HEK293 (cell line): Measurements from ENCODE around the gene TRAPPC2L.

ENCODE experiments used
- CTCF ChIA-PET: fragments of 350-600 bp; formaldehyde crosslinking; extraction: SDS; loops from one replicate; lab custom pipeline; 2021; ENCODE audit warnings: antibody characterized with exemption; lab: Yijun Ruan, JAX
- POLR2A ChIA-PET: fragments of 300-600 bp; formaldehyde crosslinking; extraction: SDS; loops from one replicate; lab custom pipeline; 2020; ENCODE audit warnings: antibody characterized with exemption, inconsistent platforms; lab: Yijun Ruan, JAX
- H3K27ac ChIP-seq: fragments of 200-500 bp; sonication (Bioruptor generic); 2 replicates; pipeline ENCODE4 v1.5.1; 2014; ENCODE audit warnings: low read depth, low read length, control low read depth, inconsistent platforms; ENCODE audit errors: extremely low read depth
- H3K36me3 ChIP-seq, 2 experiments: fragments of 200-500 bp in 1 of 2; sonication (Bioruptor generic) in 1 of 2; 1 replicate in 1 of 2; 2 replicates in 1 of 2; pipeline ENCODE4 v1.5.1; 2014 to 2017; ENCODE audit warnings: inconsistent platforms in 2 of 2, low read length in 2 of 2; ENCODE audit not compliant: control insufficient read depth in 2 of 2, insufficient read depth in 1 of 2
- H3K4me1 ChIP-seq: fragments of 200-500 bp; sonication (Bioruptor generic); 2 replicates; pipeline ENCODE4 v1.5.1; 2014; ENCODE audit warnings: mild to moderate bottlenecking, low read length, inconsistent platforms; ENCODE audit not compliant: control insufficient read depth, insufficient read depth
- H3K4me3 ChIP-seq: 2 replicates; pipeline ENCODE4 v1.5.1; 2011; ENCODE audit warnings: low read depth, mild to moderate bottlenecking, control low read depth, low read length, moderate library complexity
- H3K9me3 ChIP-seq: fragments of 200-500 bp; sonication (Bioruptor generic); 2 replicates; pipeline ENCODE4 v1.5.1; 2014; ENCODE audit warnings: low read depth, low read length, inconsistent platforms; ENCODE audit not compliant: control insufficient read depth, insufficient read depth
- BCL11B ChIP-seq: fragments of 450-650 bp; formaldehyde crosslinking; IDR thresholded peaks from 2 replicates; pipeline ENCODE4 v1.5.1; 2016; ENCODE audit warnings: low read depth, missing biosample characterization, missing genetic modification characterization
- EGR2 ChIP-seq: fragments of 450-650 bp; formaldehyde crosslinking; IDR thresholded peaks from 2 replicates; pipeline ENCODE4 v1.5.1; 2016; ENCODE audit warnings: low read depth, missing biosample characterization, missing genetic modification characterization
- KLF9 ChIP-seq: fragments of 450-650 bp; formaldehyde crosslinking; IDR thresholded peaks from 2 replicates; pipeline ENCODE4 v1.5.1; 2016; ENCODE audit warnings: missing biosample characterization, missing genetic modification characterization, low read depth
- MEIS1 ChIP-seq: sonication (generic); formaldehyde crosslinking; IDR thresholded peaks from 2 replicates; pipeline ENCODE4 v1.8.1; 2022; ENCODE audit warnings: missing genetic modification reagents, mild to moderate bottlenecking, borderline replicate concordance
- PRDM1 ChIP-seq: fragments of 450-650 bp; formaldehyde crosslinking; IDR thresholded peaks from 2 replicates; pipeline ENCODE4; 2016; ENCODE audit warnings: missing biosample characterization, missing genetic modification characterization
- SALL2 ChIP-seq: fragments of 450-650 bp; formaldehyde crosslinking; IDR thresholded peaks from 2 replicates; pipeline ENCODE4 v1.5.0; 2017; ENCODE audit warnings: missing biosample characterization, mild to moderate bottlenecking, missing genetic modification characterization, borderline replicate concordance
- SP2 ChIP-seq: fragments of 450-650 bp; formaldehyde crosslinking; IDR thresholded peaks from 2 replicates; pipeline ENCODE4 v1.5.1; 2016; ENCODE audit warnings: missing biosample characterization, missing genetic modification characterization
- SP7 ChIP-seq: fragments of 450-650 bp; formaldehyde crosslinking; IDR thresholded peaks from 2 replicates; pipeline ENCODE4 v1.5.1; 2016; ENCODE audit warnings: missing biosample characterization, missing genetic modification characterization
- ZBTB7A ChIP-seq: fragments of 450-650 bp; formaldehyde crosslinking; IDR thresholded peaks from 2 replicates; pipeline ENCODE4 v1.5.1; 2016; ENCODE audit warnings: low read depth, missing biosample characterization, missing genetic modification characterization
- ZFHX2 ChIP-seq: fragments of 450-650 bp; formaldehyde crosslinking; conservative IDR thresholded peaks from 2 replicates; pipeline ENCODE4 v1.5.1; 2016; ENCODE audit warnings: missing biosample characterization, missing genetic modification characterization
- ZNF133 ChIP-seq: fragments of 450-650 bp; formaldehyde crosslinking; IDR thresholded peaks from 2 replicates; pipeline ENCODE4 v1.5.1; 2016; ENCODE audit warnings: missing biosample characterization, missing genetic modification characterization
- ZNF18 ChIP-seq: fragments of 450-650 bp; formaldehyde crosslinking; IDR thresholded peaks from 2 replicates; pipeline ENCODE4 v1.5.1; 2016; ENCODE audit warnings: missing biosample characterization, missing genetic modification characterization
- ZNF26 ChIP-seq: fragments of 450-650 bp; formaldehyde crosslinking; IDR thresholded peaks from 2 replicates; pipeline ENCODE4 v1.5.1; 2016; ENCODE audit warnings: missing biosample characterization, missing genetic modification characterization
- ZNF37A ChIP-seq: fragments of 450-650 bp; IDR thresholded peaks from 2 replicates; pipeline ENCODE4 v1.5.1; 2018; ENCODE audit warnings: missing biosample characterization, missing genetic modification characterization
- ZNF398 ChIP-seq: fragments of 450-650 bp; formaldehyde crosslinking; IDR thresholded peaks from 2 replicates; pipeline ENCODE4 v1.5.1; 2017; ENCODE audit warnings: missing biosample characterization, missing genetic modification characterization
- ZNF514 ChIP-seq: fragments of 450-650 bp; formaldehyde crosslinking; IDR thresholded peaks from 2 replicates; pipeline ENCODE4 v1.5.1; 2016; ENCODE audit warnings: missing biosample characterization, missing genetic modification characterization
- ZNF670 ChIP-seq: fragments of 450-650 bp; formaldehyde crosslinking; IDR thresholded peaks from 2 replicates; pipeline ENCODE4 v1.5.1; 2016; ENCODE audit warnings: missing biosample characterization, missing genetic modification characterization, low read depth
- ZNF707 ChIP-seq: fragments of 450-650 bp; formaldehyde crosslinking; IDR thresholded peaks from 2 replicates; pipeline ENCODE4 v1.5.1; 2016; ENCODE audit warnings: missing biosample characterization, missing genetic modification characterization

The TRAPPC2L gene

GRCh38 chr16:88855176-88855575, 1.8 kb upstream of the TRAPPC2L start (continued):
- TF ChIP-seq ZNF707 (tag by site-specific recombination) = no peak
- TF ChIP-seq, all 188 proteins: peak for 0

GRCh38 chr16:88855736-88856121, 1.2 kb upstream of the TRAPPC2L start:
- H3K27ac ChIP-seq = no peak overlapping the region

GRCh38 chr16:88856122-88856827, 652 bp upstream of the TRAPPC2L start:
- CTCF ChIA-PET = interaction anchor here (0.8 to 1.1 kb wide), 2 partner anchors 56 to 119 kb away, joined by 3 read pairs; no protein-coding TSS in a partner anchor
- Histone ChIP-seq H3K9me3 (no peaks in the 10 kb centered on the region), H3K27ac (no peak overlapping the region), H3K4me1 (no peaks in the 10 kb centered on the region), H3K4me3 (peak overlapping the region; percentile 70), H3K36me3 (peaks cover 0 to 33% of the 10 kb centered on the region in 2 experiments; a peak in 1 of 3 replicates)
- POLR2A ChIA-PET = interaction anchor here (0.7 to 2.1 kb wide), 2 partner anchors 10 to 45 kb away, joined by 3 to 23 read pairs; partner anchors contain the start of gene APRT
- TF ChIP-seq ZFHX2 (tag by site-specific recombination) (peak; percentile 24; the same call in 1 of the 2 replicates), EGR2 (tag by site-specific recombination) (0 out of 2 replicates have a peak, but pooled peaks have one; percentile 16), ZNF26 (tag by site-specific recombination) (no peak), PRDM1 (tag by site-specific recombination) (no peak)

More at GRCh38 chr16:88855736-88856121, 1.2 kb upstream of the TRAPPC2L start:
- POLR2A ChIA-PET = no interaction called here
- Histone ChIP-seq H3K4me1 (no peaks in the 10 kb centered on the region), H3K4me3 (no peak overlapping the region), H3K9me3 (no peaks in the 10 kb centered on the region), H3K36me3 (peaks cover 0 to 28% of the 10 kb centered on the region in 2 experiments; a peak in 1 of 3 replicates)
- CTCF ChIA-PET = no interaction called here
- TF ChIP-seq BCL11B (tag by site-specific recombination) = no peak
- no peak for TF ChIP-seq MEIS1
- no peak for TF ChIP-seq ZNF37A (tag by site-specific recombination)
- TF ChIP-seq SP7 (tag by site-specific recombination) = no peak
- TF ChIP-seq SP2 (tag by site-specific recombination) = no peak
- TF ChIP-seq KLF9 (tag by site-specific recombination) = no peak
- TF ChIP-seq ZNF18 (tag by site-specific recombination) = no peak
- no peak for TF ChIP-seq ZNF398 (tag by site-specific recombination)
- TF ChIP-seq ZNF670 (tag by site-specific recombination) = no peak
- TF ChIP-seq ZNF514 (tag by site-specific recombination) = no peak
- TF ChIP-seq ZBTB7A = no peak
- no peak for TF ChIP-seq ZNF133 (tag by site-specific recombination)
- TF ChIP-seq SALL2 (tag by site-specific recombination) = no peak
